Measurements from ENCODE around the gene SCYL1. TPM values are rescaled to one million over a fixed set of nuclear protein-coding genes. Genes with fewer than 3 reads are reported as not detected.

Gene SCYL1
- total RNA-seq, 1 donor from 2014 or later = 61.2 TPM

DNA sequence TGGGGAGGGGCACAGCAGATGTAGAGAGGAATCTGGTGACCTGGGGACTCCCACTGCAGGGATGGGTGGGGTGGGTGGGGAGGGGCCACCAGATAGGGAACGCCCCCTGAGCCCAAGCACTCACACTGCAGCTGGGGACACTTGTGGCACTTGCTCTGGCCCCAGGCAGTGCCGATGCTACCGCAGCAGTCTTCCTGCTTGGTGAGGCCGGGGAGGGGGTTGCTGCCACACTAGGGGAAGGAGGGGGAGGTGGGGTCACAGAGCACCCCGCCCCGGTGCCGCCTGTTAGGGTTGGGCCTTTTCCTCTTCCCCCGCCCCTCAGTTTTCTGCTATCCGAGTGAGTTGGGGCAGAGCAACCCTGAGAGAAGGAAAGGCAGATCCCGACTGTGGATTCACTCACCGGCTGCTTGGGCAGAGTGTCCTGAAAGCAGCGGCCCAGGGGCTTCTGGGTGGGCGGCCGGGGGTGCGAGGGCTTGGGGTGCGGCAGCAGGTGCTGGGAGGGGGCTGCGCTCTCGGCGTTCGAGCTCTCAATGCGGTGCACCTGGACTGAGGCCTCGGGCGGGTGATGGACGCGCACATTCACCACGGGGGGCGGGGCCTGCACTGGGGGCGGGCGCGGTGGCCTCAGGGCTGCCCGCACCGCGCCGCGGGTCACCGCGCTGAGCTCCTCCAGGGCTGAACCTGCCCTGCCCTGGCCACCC, 28.6 kb downstream of the SCYL1 start:
- H3K27ac ChIP-seq = no peak overlapping the region
- H3K36me3 ChIP-seq = peaks cover 24% of the 10 kb centered on the region
- ATAC-seq (no peak), DNase-seq (no peak)
- no peaks in the 10 kb centered on the region for H3K27me3 ChIP-seq (ENCODE audit: low read depth)
- intact Hi-C loops (cut with DNase I) = no loop called here
- H3K4me3 ChIP-seq = no peak overlapping the region
- TF ChIP-seq, protein P1, sequence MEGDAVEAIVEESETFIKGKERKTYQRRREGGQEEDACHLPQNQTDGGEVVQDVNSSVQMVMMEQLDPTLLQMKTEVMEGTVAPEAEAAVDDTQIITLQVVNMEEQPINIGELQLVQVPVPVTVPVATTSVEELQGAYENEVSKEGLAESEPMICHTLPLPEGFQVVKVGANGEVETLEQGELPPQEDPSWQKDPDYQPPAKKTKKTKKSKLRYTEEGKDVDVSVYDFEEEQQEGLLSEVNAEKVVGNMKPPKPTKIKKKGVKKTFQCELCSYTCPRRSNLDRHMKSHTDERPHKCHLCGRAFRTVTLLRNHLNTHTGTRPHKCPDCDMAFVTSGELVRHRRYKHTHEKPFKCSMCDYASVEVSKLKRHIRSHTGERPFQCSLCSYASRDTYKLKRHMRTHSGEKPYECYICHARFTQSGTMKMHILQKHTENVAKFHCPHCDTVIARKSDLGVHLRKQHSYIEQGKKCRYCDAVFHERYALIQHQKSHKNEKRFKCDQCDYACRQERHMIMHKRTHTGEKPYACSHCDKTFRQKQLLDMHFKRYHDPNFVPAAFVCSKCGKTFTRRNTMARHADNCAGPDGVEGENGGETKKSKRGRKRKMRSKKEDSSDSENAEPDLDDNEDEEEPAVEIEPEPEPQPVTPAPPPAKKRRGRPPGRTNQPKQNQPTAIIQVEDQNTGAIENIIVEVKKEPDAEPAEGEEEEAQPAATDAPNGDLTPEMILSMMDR (IDR thresholded peaks at IDR 0.05) = no peak
- H3K4me1 ChIP-seq = peaks cover 50% of the 10 kb centered on the region
- no peaks in the 10 kb centered on the region for H3K9me3 ChIP-seq

DNA sequence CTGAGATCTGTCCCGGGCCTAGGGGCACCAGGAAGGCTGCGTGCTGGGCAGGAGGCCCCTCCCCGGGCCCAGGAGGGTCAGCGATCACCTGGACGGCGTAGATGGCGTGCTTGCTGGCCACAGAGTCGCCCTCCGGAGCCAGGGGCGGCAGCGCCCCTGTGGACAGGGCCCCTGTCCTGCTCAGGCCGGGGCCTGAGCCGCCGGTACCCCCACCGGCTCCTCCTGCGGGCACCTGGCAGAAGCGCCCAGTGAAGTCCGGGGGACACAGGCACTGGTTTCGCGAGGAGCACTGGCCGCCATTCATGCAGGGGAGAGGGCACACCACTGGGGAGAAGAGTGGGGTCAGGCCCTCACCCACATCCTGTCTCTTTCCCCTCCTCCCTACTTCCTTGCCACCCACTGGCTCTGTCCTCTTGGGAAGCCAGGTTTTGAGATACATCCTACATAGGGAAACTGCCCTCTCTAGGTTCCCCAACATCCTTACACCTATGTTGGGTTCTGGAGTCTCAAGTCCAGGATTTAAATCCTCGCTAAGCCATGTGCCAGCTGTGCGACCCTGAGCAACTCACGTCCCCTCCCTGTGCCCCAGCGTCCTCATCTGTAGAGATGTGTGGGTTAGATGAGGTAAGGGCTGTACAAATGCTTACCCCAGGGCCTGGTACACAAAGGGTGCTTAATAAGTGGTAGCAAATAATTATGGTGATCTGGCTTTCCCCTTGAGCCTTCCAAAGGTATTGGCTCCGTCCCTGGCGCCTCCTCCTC, 29.4 kb downstream of the SCYL1 start:
- H3K4me3 ChIP-seq = no peak overlapping the region
- H3K36me3 ChIP-seq = peaks cover 16% of the 10 kb centered on the region
- TF ChIP-seq, protein P1 (IDR thresholded peaks at IDR 0.05) = no peak
- intact Hi-C loops (cut with DNase I) = no loop called here
- no peak for ATAC-seq
- DNase-seq = no peak
- H3K9me3 ChIP-seq = no peaks in the 10 kb centered on the region
- H3K4me1 ChIP-seq = peaks cover 58% of the 10 kb centered on the region
- no peaks in the 10 kb centered on the region for H3K27me3 ChIP-seq (ENCODE audit: low read depth)
- H3K27ac ChIP-seq = no peak overlapping the region

DNA sequence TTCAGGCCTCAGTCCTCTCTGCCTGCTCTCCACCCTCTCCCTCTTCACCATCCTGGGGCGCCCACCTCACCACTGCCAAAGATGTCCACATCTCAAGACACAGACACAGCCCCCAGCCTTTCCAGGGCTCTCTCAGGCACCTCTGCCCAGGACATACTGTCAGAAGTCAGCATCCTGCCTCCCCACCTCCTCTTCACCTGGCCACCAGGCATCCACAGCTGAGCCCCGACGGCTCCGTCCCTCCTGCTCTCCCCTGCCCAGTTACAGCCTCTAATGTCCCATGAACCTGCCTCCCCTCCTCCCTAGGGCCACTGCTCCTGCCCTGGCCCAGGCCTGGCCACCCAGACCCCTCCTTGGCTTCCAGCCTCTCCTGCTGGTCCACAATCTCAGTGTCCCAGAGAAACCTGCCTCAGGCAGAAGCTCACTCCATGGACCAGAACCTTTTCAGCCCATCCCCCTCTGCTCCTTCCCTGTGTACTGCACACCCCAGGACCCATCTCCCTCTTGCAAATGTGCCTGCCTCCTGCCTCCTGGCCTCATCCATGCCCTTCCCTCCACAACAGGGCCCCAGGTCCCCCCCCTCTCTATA, 30.1 kb downstream of the SCYL1 start:
- TF ChIP-seq, protein P1 (IDR thresholded peaks at IDR 0.05) = no peak
- H3K27ac ChIP-seq = no peak overlapping the region
- ATAC-seq = no peak
- H3K36me3 ChIP-seq = peaks cover 13% of the 10 kb centered on the region
- H3K9me3 ChIP-seq = no peaks in the 10 kb centered on the region
- peaks cover 65% of the 10 kb centered on the region for H3K4me1 ChIP-seq
- intact Hi-C loops (cut with DNase I) = no loop called here
- no peak overlapping the region for H3K4me3 ChIP-seq
- no peaks in the 10 kb centered on the region for H3K27me3 ChIP-seq (ENCODE audit: low read depth)
- DNase-seq = no peak

DNA sequence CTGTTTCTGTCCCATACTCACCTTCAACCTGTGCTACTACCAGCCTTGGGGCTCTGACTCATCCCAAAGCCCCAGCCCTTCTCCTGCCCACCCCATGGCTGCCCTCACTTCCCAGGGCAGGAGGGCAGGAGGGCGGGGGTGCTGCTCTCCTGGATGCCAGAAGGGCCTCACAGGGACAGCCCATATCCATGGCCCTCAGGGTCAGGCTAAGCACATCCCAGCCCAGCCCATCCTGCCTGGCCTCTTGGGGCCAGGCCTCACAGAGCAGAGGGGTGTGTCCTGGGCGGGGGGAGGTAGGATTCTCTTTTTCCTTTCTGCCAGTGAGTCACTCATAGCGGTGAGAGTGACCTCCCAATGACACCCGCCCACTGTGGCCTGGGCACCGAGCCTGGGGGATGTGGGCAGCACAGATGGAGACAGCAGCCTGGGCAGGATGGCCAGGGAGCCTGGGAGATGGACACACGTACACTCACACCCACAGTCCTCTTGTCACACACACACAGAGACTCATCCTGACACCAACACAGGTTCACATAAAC, 30.9 kb downstream of the SCYL1 start:
- intact Hi-C loops (cut with DNase I) = no loop called here
- TF ChIP-seq, protein P1 (IDR thresholded peaks at IDR 0.05) = no peak
- no peak for DNase-seq
- Histone ChIP-seq H3K36me3 (peaks cover 10% of the 10 kb centered on the region), H3K4me3 (no peak overlapping the region), H3K4me1 (peaks cover 73% of the 10 kb centered on the region), H3K27ac (no peak overlapping the region), H3K9me3 (no peaks in the 10 kb centered on the region), H3K27me3 (ENCODE audit: low read depth) (no peaks in the 10 kb centered on the region)
- no peak for ATAC-seq

DNA sequence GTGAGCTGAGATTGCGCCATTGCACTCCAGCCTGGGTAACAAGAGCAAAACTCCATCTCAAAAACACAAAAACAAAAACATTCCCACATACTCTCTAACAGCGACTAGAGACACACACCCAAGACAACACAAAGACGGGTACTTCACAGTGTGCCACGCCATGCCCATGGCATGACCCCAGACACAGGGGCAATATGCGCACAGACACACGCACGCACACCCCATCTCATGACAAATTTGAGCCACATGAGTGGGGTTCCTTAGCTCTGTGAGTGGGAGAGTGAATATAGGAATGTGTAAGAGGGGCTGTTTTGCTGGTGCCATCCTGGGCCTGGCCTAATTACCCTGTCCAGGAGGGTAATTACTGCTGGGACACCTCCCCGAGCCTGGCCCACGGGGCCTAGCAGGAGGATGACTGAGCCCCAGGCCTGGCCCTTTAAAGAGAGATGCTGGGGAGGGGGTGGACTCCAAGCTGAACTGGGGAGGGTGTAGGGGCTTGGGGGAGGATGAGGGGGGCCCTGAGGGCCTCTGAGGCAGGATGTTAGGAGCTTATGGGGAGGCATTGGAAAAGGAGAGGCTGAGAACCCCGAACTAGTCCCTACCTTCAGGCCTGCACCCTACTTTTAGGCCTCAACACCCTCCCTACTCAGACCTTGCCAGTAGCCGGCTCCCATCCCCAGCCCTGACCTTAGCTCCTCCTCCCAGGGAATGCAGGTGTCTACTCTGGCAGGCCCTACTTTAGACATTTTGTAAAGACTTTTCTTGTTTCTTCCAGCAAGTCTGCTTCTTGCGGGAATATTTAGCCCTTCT, 31.8 kb downstream of the SCYL1 start:
- H3K36me3 ChIP-seq = peaks cover 10% of the 10 kb centered on the region
- peak overlapping the region; percentile 90 for H3K27ac ChIP-seq
- intact Hi-C loops (cut with DNase I) = no loop called here
- no peaks in the 10 kb centered on the region for H3K9me3 ChIP-seq
- H3K27me3 ChIP-seq (ENCODE audit: low read depth) = no peaks in the 10 kb centered on the region
- H3K4me1 ChIP-seq = peaks cover 78% of the 10 kb centered on the region
- ATAC-seq (no peak), DNase-seq (no peak)
- H3K4me3 ChIP-seq = peak overlapping the region; percentile 63
- TF ChIP-seq, protein P1 (IDR thresholded peaks at IDR 0.05) = no peak

Measured in lower lobe of right lung (tissue), 2 donors.